Hepatic stellate cell (primary cell): ENCODE measurements around the gene SNCG.
"Not testable (repeated sequence)": the region's sequence is repeated elsewhere in the genome, so short reads cannot be mapped to it uniquely, and the experiment has no call there.

Experiments used
- DNase-seq: peaks from one replicate; pipeline ENCODE4 v3.0.0; 2011; ENCODE audit warnings: low spot score

Gene SNCG

GRCh38 chr10:86945361-86946212, 12.8 kb upstream of the SNCG start:
- DNase-seq = no peak

GRCh38 chr10:86946213-86947155, 11.9 kb upstream of the SNCG start:
- no peak for DNase-seq

GRCh38 chr10:86947806-86948205, 10.6 kb upstream of the SNCG start:
- not testable (repeated sequence) for DNase-seq

- DNase-seq = no peak
These were observed 8.1 kb upstream of the SNCG start for GRCh38 chr10:86950349-86950748.

- no peak for DNase-seq
These were observed 7.1 kb upstream of the SNCG start for GRCh38 chr10:86951184-86951761.

GRCh38 chr10:86952106-86952505, 6.3 kb upstream of the SNCG start:
- DNase-seq = no peak

- DNase-seq = not testable (repeated sequence)
These were observed 5.7 kb upstream of the SNCG start for GRCh38 chr10:86952697-86953096.

- DNase-seq = peak; percentile 63
These were observed 4.4 kb upstream of the SNCG start for GRCh38 chr10:86953747-86954680.

- DNase-seq = no peak
These were observed 3.5 kb upstream of the SNCG start for GRCh38 chr10:86954681-86955500.

- no peak for DNase-seq
These were observed 2.8 kb upstream of the SNCG start for GRCh38 chr10:86955501-86956194.

- no peak for DNase-seq
These were observed 2.1 kb upstream of the SNCG start for GRCh38 chr10:86956195-86956847.

GRCh38 chr10:86956848-86957448, 1.5 kb upstream of the SNCG start:
- no peak for DNase-seq

GRCh38 chr10:86957471-86958115, 806 bp upstream of the SNCG start, which contains the start of gene MMRN2:
Gene MMRN2 (minus strand): TSS chr10:86957615. CDS start chr10:86957541, 74 bp downstream.
- no peak for DNase-seq

GRCh38 chr10:86958901-86959736, 720 bp downstream of the SNCG start:
- DNase-seq = peak; percentile 84

GRCh38 chr10:86959737-86960002, 1.3 kb downstream of the SNCG start:
- no peak for DNase-seq

- DNase-seq = peak; percentile 86
These were observed 1.8 kb downstream of the SNCG start for GRCh38 chr10:86960003-86960862.
